SK-N-MC (cell line): ENCODE data around the gene SAYSD1.

Experiments used
- DNase-seq: peaks from one replicate; pipeline ENCODE4 v3.0.0-alpha.2; 2011; ENCODE audit warnings: low read depth, low spot score
- H3K27ac ChIP-seq: fragments of 200-600 bp; sonication (generic); 2 replicates; pipeline ENCODE4 v1.5.1; 2016; ENCODE audit warnings: mixed run types
- H3K36me3 ChIP-seq: fragments of 200-600 bp; sonication (generic); 2 replicates; pipeline ENCODE4 v1.6.1; 2017; ENCODE audit warnings: antibody characterized with exemption, low read length, mixed read lengths; ENCODE audit not compliant: insufficient read depth
- H3K4me3 ChIP-seq: fragments of 200-600 bp; sonication (generic); 2 replicates; pipeline ENCODE4 v1.5.1; 2016
- H3K9ac ChIP-seq: fragments of 200-600 bp; sonication (generic); 2 replicates; pipeline ENCODE4 v1.8.0; 2017; ENCODE audit warnings: mixed run types, mixed read lengths; ENCODE audit not compliant: insufficient read length
- H3K9me3 ChIP-seq: fragments of 200-600 bp; sonication (generic); 2 replicates; pipeline ENCODE4 v1.6.1; 2017; ENCODE audit warnings: low read depth, mild to moderate bottlenecking, antibody characterized with exemption, low read length, moderate library complexity, mixed read lengths
- EZH2 ChIP-seq: fragments of 200-600 bp; sonication (generic); IDR thresholded peaks from one replicate; pipeline ENCODE4 v1.6.1; 2017; ENCODE audit warnings: antibody characterized with exemption
- FOXP2 ChIP-seq: optimal IDR thresholded peaks from 2 replicates; pipeline ENCODE3; 2011; ENCODE audit warnings: mild to moderate bottlenecking, moderate library complexity; ENCODE audit not compliant: insufficient read depth; ENCODE audit errors: extremely low read length, control extremely low read depth
- POLR2AphosphoS5 ChIP-seq: IDR thresholded peaks from 2 replicates; pipeline ENCODE4 v1.6.1; 2012; ENCODE audit warnings: mild to moderate bottlenecking, low read depth, low read length, borderline replicate concordance

The SAYSD1 gene

DNA sequence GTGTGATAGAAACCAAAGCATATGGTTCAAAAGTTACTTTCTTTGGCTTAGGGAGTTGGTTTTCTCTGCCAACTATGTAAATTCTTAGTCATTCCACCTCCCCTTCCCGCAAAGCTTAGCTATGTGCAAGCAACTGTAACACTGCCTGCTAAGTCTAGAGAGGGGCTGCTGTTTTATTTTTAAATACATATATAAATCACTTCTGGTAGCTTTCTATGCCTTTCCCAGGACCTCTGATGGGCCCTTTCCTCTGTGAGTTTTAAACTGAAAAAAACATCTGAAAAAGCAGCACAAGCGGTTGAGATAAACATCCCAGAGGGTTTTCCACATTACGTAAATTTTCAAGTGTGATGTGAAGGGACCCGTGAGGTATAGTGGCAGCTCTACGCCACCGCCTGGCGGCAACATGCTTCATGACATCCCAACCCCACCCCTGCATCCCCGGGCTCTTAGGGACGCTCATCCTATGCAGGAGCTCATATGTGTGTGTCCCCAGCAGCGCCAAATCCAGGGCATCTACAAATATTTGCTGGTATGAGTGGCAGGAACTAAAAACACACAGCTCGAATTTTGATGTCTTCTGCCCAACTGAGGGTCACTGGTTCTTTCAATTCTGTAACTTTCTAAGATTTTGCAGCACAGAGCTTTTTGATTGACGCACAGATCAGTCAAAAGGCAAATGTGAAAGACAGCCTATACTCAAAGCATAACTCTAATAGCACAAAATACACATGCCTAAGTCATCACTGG, 12.7 kb downstream of the SAYSD1 start:
- Histone ChIP-seq H3K36me3 (no peaks in the 10 kb centered on the region; the same call in 1 of the 2 replicates), H3K4me3 (no peak overlapping the region), H3K9ac (no peak overlapping the region), H3K9me3 (no peaks in the 10 kb centered on the region), H3K27ac (no peak overlapping the region)
- TF ChIP-seq POLR2AphosphoS5 (no peak), EZH2 (no peak), FOXP2 (no peak)
- no peak for DNase-seq

- H3K4me3 ChIP-seq = no peak overlapping the region
- DNase-seq = no peak
- no peaks in the 10 kb centered on the region; the same call in 1 of the 2 replicates for H3K36me3 ChIP-seq
- H3K9me3 ChIP-seq = no peaks in the 10 kb centered on the region
- TF ChIP-seq EZH2 = no peak
- no peak for TF ChIP-seq FOXP2
- TF ChIP-seq POLR2AphosphoS5 = no peak
- no peak overlapping the region for H3K9ac ChIP-seq
- no peak overlapping the region for H3K27ac ChIP-seq
Measured at GRCh38 chr6:39100358-39100757, 14.6 kb downstream of the SAYSD1 start.

DNA sequence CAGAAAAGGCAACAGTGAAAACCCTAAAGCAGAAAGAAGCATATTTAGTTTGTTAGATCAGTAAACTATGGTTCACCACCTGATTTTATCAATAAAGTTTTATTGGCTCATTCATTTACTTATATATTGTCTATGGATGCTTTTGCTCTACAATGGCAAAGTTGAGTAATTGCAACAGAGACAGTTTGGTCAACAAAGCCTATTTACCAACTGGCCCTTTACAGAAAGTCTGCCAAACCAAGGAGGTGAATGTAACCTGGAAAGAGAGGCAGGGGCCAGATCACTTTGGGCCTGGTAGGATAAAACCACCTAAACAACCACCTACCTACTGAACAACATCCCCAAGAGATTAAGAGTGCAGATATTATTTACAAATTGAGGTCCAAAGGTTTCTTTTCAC, 19.4 kb downstream of the SAYSD1 start:
- H3K27ac ChIP-seq = no peak overlapping the region
- TF ChIP-seq EZH2 (no peak), POLR2AphosphoS5 (no peak), FOXP2 (no peak)
- no peak overlapping the region for H3K9ac ChIP-seq
- DNase-seq = no peak
- no peaks in the 10 kb centered on the region for H3K9me3 ChIP-seq
- no peak overlapping the region for H3K4me3 ChIP-seq
- H3K36me3 ChIP-seq = no peaks in the 10 kb centered on the region

DNA sequence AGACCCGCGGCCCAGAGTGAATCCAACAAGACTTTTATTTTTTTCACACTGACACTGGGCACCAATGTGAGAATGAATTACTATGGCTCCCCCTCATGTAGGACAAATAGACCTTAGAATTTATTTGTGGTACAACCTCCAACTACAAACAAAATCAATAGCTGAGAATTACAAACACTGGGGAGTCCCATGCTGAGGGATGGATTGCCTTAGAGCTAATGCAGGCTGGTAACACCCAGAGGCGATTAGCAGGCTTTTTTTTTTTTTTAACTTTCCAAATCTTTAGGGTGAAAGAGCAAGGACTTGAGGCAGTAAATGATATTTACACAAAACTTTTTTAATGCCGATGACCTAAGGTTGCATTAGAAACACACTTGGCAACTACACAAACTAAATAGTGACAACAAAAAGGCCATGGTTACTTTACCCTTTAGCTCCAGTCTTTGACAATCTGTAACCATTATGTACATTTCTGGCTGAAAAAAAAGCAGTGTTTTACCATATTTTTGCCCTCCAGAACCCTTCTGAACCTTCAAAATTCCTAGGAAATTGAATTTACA, 21.8 kb downstream of the SAYSD1 start:
- no peaks in the 10 kb centered on the region for H3K36me3 ChIP-seq
- DNase-seq = no peak
- no peaks in the 10 kb centered on the region for H3K9me3 ChIP-seq
- no peak overlapping the region for H3K4me3 ChIP-seq
- TF ChIP-seq EZH2 (no peak), FOXP2 (no peak), POLR2AphosphoS5 (no peak)
- H3K9ac ChIP-seq = no peak overlapping the region
- H3K27ac ChIP-seq = no peak overlapping the region

- Histone ChIP-seq H3K9me3 (no peaks in the 10 kb centered on the region), H3K4me3 (no peak overlapping the region), H3K27ac (no peak overlapping the region), H3K36me3 (no peaks in the 10 kb centered on the region), H3K9ac (no peak overlapping the region)
- DNase-seq = no peak
- no peak for TF ChIP-seq POLR2AphosphoS5
- no peak for TF ChIP-seq EZH2
- TF ChIP-seq FOXP2 = no peak
Measured at GRCh38 chr6:39092124-39092523, 22.9 kb downstream of the SAYSD1 start.

- H3K4me3 ChIP-seq = no peak overlapping the region
- no peaks in the 10 kb centered on the region for H3K9me3 ChIP-seq
- H3K9ac ChIP-seq = no peak overlapping the region
- H3K27ac ChIP-seq = no peak overlapping the region
- DNase-seq = no peak
- no peak for TF ChIP-seq POLR2AphosphoS5
- TF ChIP-seq FOXP2 = no peak
- TF ChIP-seq EZH2 = no peak
- H3K36me3 ChIP-seq = no peaks in the 10 kb centered on the region
Measured at GRCh38 chr6:39091220-39091619, 23.8 kb downstream of the SAYSD1 start.

DNA sequence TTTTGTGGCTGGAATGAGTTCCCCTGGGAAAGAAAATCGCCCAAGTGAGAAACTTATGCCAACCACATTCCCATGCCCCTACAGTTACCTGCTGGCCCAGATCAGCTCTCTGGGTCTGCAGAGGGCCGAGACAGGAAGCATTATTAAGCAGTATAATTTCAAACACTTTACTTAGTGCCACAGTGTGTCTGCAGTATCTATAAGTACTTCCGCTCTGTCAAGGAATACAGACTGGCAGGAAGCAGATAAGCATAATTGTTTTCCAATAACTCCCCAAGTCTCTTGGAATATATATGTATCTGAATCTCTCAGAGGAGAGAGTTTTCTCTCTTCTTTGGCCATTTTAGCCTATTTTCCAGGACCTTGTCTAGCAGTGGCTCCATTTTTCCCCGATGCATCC, 24.9 kb downstream of the SAYSD1 start:
- no peaks in the 10 kb centered on the region for H3K9me3 ChIP-seq
- no peak for DNase-seq
- TF ChIP-seq EZH2 (no peak), FOXP2 (no peak), POLR2AphosphoS5 (no peak)

DNA sequence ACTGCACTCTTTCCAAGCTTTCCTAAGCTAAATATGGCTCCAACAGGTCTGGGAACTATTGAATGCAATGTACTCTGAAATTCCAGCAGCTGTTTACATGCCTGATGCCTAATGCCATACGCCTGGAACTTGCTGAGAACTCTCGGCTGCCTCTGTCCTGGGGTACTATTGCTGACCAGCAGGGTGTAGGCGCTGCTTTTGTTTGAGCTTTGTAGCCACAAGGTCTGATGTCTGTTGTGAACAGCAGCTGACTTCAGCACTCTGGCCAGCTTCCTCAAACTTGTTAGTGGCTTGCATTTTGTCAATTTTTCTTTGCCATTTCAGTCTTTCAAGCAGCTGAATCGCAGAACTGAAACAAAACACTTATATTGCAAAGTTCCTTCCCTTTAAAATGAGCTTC, 26.7 kb downstream of the SAYSD1 start:
- Histone ChIP-seq H3K36me3 (no peaks in the 10 kb centered on the region), H3K9me3 (no peaks in the 10 kb centered on the region), H3K9ac (no peak overlapping the region), H3K27ac (no peak overlapping the region), H3K4me3 (no peak overlapping the region)
- no peak for TF ChIP-seq EZH2
- no peak for TF ChIP-seq FOXP2
- TF ChIP-seq POLR2AphosphoS5 = no peak
- DNase-seq = no peak

More for the DNA sequence above, 24.9 kb downstream of the SAYSD1 start:
- Histone ChIP-seq H3K27ac (no peak overlapping the region), H3K9ac (no peak overlapping the region), H3K36me3 (no peaks in the 10 kb centered on the region), H3K4me3 (no peak overlapping the region)
